Nephron (organoid): Measurements from ENCODE around the gene ISYNA1.

ENCODE experiments used
- H3K27ac Mint-ChIP-seq, 3 experiments: 2 replicates each; pipeline ENCODE4 v1.8.0; 2020; ENCODE audit warnings: mixed read lengths in 3 of 3, mild to moderate bottlenecking in 2 of 3, moderate library complexity in 1 of 3
- H3K27me3 Mint-ChIP-seq: 2 replicates; pipeline ENCODE4 v1.8.0; 2021; ENCODE audit warnings: low read depth, mild to moderate bottlenecking, moderate library complexity, mixed read lengths
- H3K36me3 Mint-ChIP-seq: 2 replicates; pipeline ENCODE4 v1.8.0; 2020; ENCODE audit warnings: low read depth, mixed read lengths
- H3K4me1 Mint-ChIP-seq: 2 replicates; pipeline ENCODE4 v1.8.0; 2020; ENCODE audit warnings: mixed read lengths
- H3K4me3 Mint-ChIP-seq, 3 experiments: 2 replicates each; pipeline ENCODE4 v1.8.0; 2020; ENCODE audit warnings: mild to moderate bottlenecking in 3 of 3, mixed read lengths in 3 of 3, moderate library complexity in 2 of 3
- H3K9me3 Mint-ChIP-seq: 2 replicates; pipeline ENCODE4 v1.8.0; 2020; ENCODE audit warnings: mixed read lengths
- TF ChIP-seq, protein P1 (sequence below), 3 experiments: fragments of 200-600 bp; sonication (generic); IDR thresholded peaks; one replicate each; pipeline ENCODE4 v1.5.0; 2021; ENCODE audit warnings: antibody characterized with exemption in 3 of 3; ENCODE audit not compliant: unreplicated experiment in 3 of 3

Gene ISYNA1

DNA sequence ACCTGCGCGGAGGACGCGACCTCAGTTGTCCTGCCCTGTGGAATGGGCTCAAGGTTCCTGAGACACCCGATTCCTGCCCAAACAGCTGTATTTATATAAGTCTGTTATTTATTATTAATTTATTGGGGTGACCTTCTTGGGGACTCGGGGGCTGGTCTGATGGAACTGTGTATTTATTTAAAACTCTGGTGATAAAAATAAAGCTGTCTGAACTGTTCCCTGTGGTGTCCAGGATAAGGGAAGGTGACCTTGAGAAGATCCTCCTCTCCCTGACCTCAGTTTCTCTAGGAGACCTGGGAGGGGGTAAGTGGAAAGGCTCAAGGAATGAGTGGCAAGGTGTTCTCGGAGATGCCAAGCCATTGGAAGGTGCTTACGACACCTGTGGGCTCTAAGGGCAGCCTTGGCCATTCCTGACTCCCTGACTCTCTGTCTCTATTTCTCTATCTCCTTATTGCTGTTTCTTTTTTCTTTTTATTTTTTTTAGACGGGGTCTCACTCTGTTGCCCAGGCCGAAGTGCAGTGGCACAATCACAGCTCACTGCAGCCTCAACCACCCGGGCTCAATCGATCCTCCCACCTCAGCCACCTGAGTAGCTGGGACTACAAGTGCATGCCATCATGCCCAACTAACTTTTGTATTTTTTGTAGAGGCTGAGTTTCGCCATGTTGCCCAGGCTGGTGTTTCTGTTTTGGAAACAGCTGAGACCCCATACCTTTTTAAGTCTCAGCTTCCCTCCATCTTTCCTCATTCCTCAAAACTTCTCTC, 48.8 kb downstream of the ISYNA1 start:
- Mint-ChIP-seq H3K4me1 (peaks cover 12% of the 10 kb centered on the region), H3K36me3 (no peaks in the 10 kb centered on the region), H3K9me3 (no peaks in the 10 kb centered on the region), H3K27ac (no peak overlapping the region), H3K27me3 (peaks cover 24% of the 10 kb centered on the region), H3K4me3 (peak overlapping the region; percentile 21 to 34 (median 29))
- TF ChIP-seq, protein P1, sequence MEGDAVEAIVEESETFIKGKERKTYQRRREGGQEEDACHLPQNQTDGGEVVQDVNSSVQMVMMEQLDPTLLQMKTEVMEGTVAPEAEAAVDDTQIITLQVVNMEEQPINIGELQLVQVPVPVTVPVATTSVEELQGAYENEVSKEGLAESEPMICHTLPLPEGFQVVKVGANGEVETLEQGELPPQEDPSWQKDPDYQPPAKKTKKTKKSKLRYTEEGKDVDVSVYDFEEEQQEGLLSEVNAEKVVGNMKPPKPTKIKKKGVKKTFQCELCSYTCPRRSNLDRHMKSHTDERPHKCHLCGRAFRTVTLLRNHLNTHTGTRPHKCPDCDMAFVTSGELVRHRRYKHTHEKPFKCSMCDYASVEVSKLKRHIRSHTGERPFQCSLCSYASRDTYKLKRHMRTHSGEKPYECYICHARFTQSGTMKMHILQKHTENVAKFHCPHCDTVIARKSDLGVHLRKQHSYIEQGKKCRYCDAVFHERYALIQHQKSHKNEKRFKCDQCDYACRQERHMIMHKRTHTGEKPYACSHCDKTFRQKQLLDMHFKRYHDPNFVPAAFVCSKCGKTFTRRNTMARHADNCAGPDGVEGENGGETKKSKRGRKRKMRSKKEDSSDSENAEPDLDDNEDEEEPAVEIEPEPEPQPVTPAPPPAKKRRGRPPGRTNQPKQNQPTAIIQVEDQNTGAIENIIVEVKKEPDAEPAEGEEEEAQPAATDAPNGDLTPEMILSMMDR (IDR thresholded peaks at IDR 0.05; ENCODE audit: unreplicated experiment in 3 of 3), result no peak

DNA sequence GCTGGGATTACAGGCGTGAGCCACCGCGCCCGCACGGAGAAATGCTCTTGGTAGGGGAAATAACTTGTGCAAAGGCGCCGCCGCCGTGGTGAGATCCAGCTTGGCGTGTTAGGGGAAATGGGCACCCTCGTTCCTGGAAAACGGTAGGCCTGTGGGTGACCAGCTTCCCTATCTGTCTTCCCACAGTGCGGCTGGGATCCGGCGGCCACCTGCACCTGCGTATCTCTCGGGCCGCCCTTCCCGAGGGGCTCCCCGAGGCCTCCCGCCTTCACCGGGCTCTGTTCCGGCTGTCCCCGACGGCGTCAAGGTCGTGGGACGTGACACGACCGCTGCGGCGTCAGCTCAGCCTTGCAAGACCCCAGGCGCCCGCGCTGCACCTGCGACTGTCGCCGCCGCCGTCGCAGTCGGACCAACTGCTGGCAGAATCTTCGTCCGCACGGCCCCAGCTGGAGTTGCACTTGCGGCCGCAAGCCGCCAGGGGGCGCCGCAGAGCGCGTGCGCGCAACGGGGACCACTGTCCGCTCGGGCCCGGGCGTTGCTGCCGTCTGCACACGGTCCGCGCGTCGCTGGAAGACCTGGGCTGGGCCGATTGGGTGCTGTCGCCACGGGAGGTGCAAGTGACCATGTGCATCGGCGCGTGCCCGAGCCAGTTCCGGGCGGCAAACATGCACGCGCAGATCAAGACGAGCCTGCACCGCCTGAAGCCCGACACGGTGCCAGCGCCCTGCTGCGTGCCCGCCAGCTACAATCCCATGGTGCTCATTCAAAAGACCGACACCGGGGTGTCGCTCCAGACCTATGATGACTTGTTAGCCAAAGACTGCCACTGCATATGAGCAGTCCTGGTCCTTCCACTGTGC, 49.6 kb downstream of the ISYNA1 start:
- no peaks in the 10 kb centered on the region for H3K9me3 Mint-ChIP-seq
- H3K4me1 Mint-ChIP-seq, result peaks cover 12% of the 10 kb centered on the region
- H3K27ac Mint-ChIP-seq, result no peak overlapping the region
- H3K4me3 Mint-ChIP-seq, result peak overlapping the region in 2 of 3 experiments; percentile 51 to 62
- peaks cover 24% of the 10 kb centered on the region for H3K27me3 Mint-ChIP-seq
- H3K36me3 Mint-ChIP-seq, result no peaks in the 10 kb centered on the region
- TF ChIP-seq, protein P1 (IDR thresholded peaks at IDR 0.05; ENCODE audit: unreplicated experiment in 3 of 3), result peak; percentile 100

DNA sequence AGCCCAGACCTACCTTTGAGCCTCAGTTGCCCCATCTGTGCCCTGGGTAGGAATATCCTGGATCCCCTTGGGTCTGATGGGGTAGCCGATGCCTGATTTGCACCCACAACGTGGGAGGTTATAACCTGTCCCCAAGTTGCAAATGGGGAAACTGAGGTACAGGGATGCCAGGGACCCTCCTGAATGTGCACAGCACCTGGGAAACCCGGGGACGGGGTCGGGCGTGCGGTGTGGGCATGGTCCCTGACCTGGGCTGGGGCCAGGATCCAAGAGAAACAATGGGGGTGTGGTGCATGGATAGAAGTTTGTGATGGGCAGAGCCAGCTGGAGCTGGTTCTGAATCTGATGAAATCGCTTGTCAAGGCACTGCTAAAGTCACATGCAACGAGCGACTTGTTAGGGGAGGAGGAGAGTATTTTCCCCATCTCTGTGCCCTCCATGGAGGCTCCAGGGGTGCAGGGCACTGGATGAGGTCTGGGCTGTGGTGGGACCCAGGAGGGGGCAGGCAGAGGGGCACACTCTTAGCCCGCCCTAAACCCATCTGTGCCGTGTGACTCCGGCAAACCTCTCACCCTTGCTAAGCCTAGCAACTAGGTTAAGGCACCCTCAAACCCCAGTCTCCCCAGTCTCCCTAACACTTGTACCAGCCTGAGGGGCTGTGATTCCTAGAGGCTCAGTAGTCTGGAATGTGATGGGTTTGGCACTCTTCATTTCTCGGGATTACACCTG, 51.2 kb downstream of the ISYNA1 start:
- peaks cover 20% of the 10 kb centered on the region for H3K27me3 Mint-ChIP-seq
- H3K27ac Mint-ChIP-seq, result peak overlapping the region in 1 of 3 experiments; percentile 78
- peak overlapping the region; percentile 62 to 75 (median 68) for H3K4me3 Mint-ChIP-seq
- TF ChIP-seq, protein P1 (IDR thresholded peaks at IDR 0.05; ENCODE audit: unreplicated experiment in 3 of 3), result no peak
- H3K9me3 Mint-ChIP-seq, result no peaks in the 10 kb centered on the region
- H3K36me3 Mint-ChIP-seq, result no peaks in the 10 kb centered on the region
- H3K4me1 Mint-ChIP-seq, result peaks cover 12% of the 10 kb centered on the region

DNA sequence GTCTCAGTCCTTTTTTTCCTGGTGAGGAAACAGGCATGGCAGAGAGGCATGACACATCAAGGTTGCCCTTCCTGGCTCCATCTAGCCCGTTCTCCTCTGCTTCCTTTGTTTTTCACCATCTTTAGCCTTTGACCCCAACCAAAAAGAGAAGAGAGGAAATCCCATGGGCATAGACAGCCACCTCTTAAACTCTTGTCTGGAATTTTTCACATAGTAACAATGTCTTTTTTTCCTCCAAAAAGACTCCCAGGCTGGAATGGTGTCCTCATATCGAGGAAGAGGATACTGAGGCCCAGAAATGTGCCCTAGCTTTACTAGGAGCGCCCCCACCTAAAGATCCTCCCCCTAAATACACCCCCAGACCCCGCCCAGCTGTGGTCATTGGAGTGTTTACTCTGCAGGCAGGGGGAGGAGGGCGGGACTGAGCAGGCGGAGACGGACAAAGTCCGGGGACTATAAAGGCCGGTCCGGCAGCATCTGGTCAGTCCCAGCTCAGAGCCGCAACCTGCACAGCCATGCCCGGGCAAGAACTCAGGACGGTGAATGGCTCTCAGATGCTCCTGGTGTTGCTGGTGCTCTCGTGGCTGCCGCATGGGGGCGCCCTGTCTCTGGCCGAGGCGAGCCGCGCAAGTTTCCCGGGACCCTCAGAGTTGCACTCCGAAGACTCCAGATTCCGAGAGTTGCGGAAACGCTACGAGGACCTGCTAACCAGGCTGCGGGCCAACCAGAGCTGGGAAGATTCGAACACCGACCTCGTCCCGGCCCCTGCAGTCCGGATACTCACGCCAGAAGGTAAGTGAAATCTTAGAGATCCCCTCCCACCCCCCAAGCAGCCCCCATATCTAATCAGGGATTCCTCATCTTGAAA, 52.0 kb downstream of the ISYNA1 start, which contains the start of gene GDF15:
GDF15 (plus strand) TSS at position 484 of the 868 bp plus-strand sequence; CDS start at position 516, 32 bp downstream.
- H3K4me3 Mint-ChIP-seq, result peak within 1 kb of the TSS; percentile 68 to 75 (median 72)
- no peaks in the 10 kb centered on the region for H3K9me3 Mint-ChIP-seq
- peaks cover 17% of the 10 kb centered on the region for H3K27me3 Mint-ChIP-seq
- TF ChIP-seq, protein P1 (IDR thresholded peaks at IDR 0.05; ENCODE audit: unreplicated experiment in 3 of 3), result peak; percentile 41 to 55 (median 46)
- H3K4me1 Mint-ChIP-seq, result peaks cover 12% of the 10 kb centered on the region
- peak within 1 kb of the TSS; percentile 38 to 79 (median 78) for H3K27ac Mint-ChIP-seq
- no peaks in the 10 kb centered on the region for H3K36me3 Mint-ChIP-seq

DNA sequence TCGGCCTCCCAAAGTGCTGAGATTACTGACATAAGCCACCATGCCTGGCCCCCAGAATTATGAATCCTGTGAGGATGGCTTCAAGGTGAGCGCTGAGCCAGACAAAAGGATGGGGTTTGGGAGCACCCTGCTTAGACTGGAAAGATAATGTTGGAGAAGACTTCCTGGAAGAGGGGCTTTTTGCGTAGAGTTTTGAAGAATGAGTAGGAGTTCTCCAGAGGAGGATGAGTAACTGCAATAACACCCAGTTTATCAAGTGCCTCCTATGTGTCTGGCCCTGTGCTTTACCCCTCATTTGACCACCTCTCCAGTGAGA, 52.6 kb downstream of the ISYNA1 start:
- peaks cover 13% of the 10 kb centered on the region for H3K4me1 Mint-ChIP-seq
- peak overlapping the region; percentile 38 to 79 (median 78) for H3K27ac Mint-ChIP-seq
- TF ChIP-seq, protein P1 (IDR thresholded peaks at IDR 0.05; ENCODE audit: unreplicated experiment in 3 of 3), result no peak
- H3K9me3 Mint-ChIP-seq, result no peaks in the 10 kb centered on the region
- peaks cover 14% of the 10 kb centered on the region for H3K27me3 Mint-ChIP-seq
- H3K4me3 Mint-ChIP-seq, result no peak overlapping the region
- no peaks in the 10 kb centered on the region for H3K36me3 Mint-ChIP-seq
